HG03575 (cell line): ENCODE data around the gene MIOS.

Experiments
- ATAC-seq: cut with Tn5 transposase; IDR thresholded peaks from one replicate; pipeline ENCODE4 v1.9.1; 2021; ENCODE audit not compliant: unreplicated experiment, insufficient number of reproducible peaks, low FRiP score; ENCODE audit errors: extremely low read depth

Gene MIOS

GRCh38 chr7:7577888-7578287 lies 11.2 kb downstream of the MIOS start:
- no peak for ATAC-seq

GRCh38 chr7:7579638-7580037 lies 13.0 kb downstream of the MIOS start:
- ATAC-seq, result no peak

GRCh38 chr7:7581531-7582179 lies 15.0 kb downstream of the MIOS start:
- no peak for ATAC-seq

GRCh38 chr7:7582596-7582995 lies 15.9 kb downstream of the MIOS start:
- ATAC-seq, result no peak

- ATAC-seq, result no peak
These were observed 17.0 kb downstream of the MIOS start for GRCh38 chr7:7583731-7584130.

GRCh38 chr7:7584653-7585052 lies 18.0 kb downstream of the MIOS start:
- ATAC-seq, result no peak

GRCh38 chr7:7585241-7585928 lies 18.7 kb downstream of the MIOS start:
- no peak for ATAC-seq

GRCh38 chr7:7595451-7595850 lies 28.8 kb downstream of the MIOS start:
- ATAC-seq, result no peak

GRCh38 chr7:7596176-7596575 lies 29.5 kb downstream of the MIOS start:
- ATAC-seq, result no peak

GRCh38 chr7:7607010-7607409 lies 40.3 kb downstream of the MIOS start:
- ATAC-seq, result no peak

- ATAC-seq, result no peak
These were observed 42.6 kb downstream of the MIOS start for GRCh38 chr7:7609330-7609729.

GRCh38 chr7:7612519-7612918 lies 45.8 kb downstream of the MIOS start:
- ATAC-seq, result no peak

- no peak for ATAC-seq
These were observed 46.5 kb downstream of the MIOS start for GRCh38 chr7:7613210-7613609.

GRCh38 chr7:7614018-7614741 lies 47.5 kb downstream of the MIOS start:
- no peak for ATAC-seq

- ATAC-seq, result no peak
These were observed 50.9 kb downstream of the MIOS start for GRCh38 chr7:7617550-7617949.

GRCh38 chr7:7618410-7618809 lies 51.7 kb downstream of the MIOS start:
- no peak for ATAC-seq

- no peak for ATAC-seq
These were observed 53.6 kb downstream of the MIOS start for GRCh38 chr7:7620236-7620635.

GRCh38 chr7:7620644-7621210 lies 54.0 kb downstream of the MIOS start:
- ATAC-seq, result no peak

- ATAC-seq, result no peak
These were observed 61.8 kb downstream of the MIOS start for GRCh38 chr7:7628476-7628875.
